HG03196 (cell line): ENCODE data around the gene RABL3.
"Not testable (repeated sequence)": the region's sequence is repeated elsewhere in the genome, so short reads cannot be mapped to it uniquely, and the experiment has no call there.

Experiments used
- ATAC-seq: cut with Tn5 transposase; IDR thresholded peaks from one replicate; pipeline ENCODE4 v1.9.1; 2021; ENCODE audit not compliant: unreplicated experiment

The RABL3 gene

GRCh38 chr3:120745466-120745865 is 3.1 kb upstream of the RABL3 start:
- ATAC-seq, result no peak

GRCh38 chr3:120743556-120744195 is 1.4 kb upstream of the RABL3 start:
- ATAC-seq, result no peak

DNA sequence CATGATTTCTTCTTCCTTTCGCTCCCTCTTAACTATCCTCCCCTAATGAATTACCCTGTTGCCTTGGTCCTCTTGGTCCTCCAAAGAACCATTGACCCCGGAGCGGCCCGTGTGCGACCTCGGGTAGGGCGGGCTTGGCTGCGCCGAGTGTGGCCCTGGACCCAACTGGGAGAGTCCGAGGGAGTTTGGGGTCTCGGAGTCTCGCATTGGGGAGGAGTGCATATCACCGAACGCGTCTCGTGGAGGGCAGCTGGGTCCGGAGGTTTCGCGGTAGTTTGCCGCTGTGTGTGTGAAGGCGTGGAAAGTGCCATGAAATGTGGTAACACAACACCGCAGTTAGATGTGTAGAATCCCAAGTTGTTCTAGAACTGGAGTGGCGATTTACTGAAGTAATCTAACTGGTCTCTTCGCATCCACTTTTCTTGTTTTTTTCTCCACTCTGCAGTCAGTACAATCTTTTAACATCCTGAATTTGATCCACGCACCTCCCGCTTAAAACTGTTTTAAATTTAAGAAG is 591 bp upstream of the RABL3 start:
- peak; percentile 19 for ATAC-seq

- no peak for ATAC-seq
Measured at GRCh38 chr3:120741837-120742197, 499 bp downstream of the RABL3 start.

- no peak for ATAC-seq
Measured at GRCh38 chr3:120741320-120741719, 996 bp downstream of the RABL3 start.

DNA sequence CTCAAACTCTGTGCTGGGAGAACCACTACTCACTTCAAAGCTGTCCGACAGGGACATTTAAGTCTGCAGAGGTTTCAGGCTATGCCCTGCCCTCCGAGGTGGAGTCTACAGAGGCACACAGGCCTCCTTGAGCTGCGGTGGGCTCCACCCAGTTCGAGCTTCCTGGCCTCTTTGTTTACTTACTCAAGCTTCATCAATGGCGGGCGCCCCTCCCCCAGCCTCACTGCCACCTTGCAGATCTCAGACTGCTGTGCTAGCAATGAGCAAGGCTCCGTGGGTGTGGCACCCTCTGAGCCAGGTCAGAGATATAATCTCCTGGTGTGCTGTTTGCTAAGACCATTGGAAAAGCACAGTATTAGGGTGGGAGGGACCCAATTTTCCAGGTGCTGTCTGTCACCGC is 4.3 kb downstream of the RABL3 start:
- not testable (repeated sequence) for ATAC-seq

DNA sequence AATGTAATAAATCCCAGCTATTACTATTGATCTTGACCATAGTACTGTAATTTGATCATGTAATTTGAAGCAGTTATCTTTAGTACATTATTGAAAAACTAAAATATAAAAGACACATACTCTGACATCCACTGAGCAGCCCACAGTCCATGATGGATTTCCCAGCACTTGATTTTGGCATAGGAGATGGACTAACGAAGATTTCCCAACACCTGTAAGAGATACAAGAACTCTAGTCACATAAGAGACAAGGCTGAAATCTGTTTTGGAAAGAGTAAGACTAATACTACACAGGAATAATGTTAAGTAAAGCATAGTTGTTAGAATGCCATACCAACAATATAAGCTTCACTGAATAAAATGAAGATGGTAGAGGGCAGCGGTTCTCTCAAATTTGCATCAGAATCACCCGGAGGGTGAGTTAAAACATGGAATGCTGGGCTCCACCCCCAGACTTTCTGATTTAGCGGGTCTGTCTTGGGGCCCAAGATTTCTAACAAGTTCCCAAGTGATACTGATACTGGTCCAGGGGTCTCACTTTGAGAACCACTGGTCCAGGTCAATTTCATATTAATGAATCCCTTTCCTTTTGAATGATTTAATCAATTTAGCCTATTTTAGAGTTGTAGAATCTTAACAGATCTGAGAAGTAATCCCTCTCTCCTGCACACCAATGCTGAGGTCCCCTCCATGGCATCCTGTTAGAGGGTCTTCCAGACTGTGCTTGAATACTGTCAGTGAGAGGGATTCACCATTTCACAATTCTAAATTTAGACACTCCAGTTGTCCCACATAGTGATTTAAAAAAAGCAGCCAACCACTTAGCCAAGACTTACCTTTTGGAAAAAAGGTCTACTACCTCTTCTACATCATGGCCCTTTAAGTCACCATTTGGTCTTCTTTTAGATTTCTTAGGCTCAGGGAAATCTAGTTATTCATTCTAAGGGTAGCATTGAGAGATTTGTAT is 11.5 kb downstream of the RABL3 start:
- ATAC-seq, result no peak

DNA sequence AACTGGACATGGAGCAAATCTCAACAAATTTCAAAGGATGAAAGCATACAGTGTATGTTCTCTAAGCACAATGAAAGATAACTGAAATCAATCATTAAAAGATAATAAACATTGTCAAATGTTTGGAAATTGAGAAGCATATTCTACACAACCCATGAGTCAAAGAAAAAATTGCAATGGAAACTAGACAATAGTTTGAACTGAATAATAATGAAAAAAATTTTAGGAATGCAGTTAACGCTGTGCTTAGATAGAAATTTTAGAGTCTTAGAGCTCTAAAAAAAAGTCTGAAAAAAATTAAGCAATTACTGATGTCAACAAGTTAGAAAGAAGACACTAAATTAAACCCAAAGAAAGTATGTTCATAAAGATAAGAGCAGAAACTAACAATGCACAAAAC is 15.5 kb downstream of the RABL3 start:
- ATAC-seq, result no peak

DNA sequence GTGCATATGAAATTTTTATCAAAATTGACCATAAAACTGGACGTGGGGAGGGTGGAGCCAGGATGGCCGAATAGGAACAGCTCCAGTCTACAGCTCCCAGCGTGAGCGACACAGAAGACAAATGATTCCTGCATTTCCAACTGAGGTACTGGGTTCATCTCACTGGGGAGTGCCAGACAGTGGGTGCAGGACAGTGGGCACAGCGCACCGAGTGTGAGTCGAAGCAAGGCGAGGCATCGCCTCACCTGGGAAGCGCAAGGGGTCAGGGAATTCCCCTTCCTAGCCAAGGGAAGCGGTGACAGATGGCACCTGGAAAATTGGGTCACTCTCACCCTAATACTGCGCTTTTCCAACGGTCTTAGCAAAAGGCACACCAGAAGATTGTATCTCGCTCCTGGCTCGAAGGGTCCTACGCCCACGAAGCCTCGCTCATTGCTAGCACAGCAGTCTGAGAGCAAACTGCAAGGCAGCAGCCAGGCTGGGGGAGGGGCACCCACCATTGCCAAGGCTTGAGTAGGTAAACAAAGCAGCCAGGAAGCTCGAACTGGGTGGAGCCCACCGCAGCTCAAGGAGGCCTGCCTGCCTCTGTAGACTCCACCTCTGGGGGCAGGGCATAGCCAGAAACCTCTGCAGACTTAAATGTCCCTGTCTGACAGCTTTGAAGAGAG is 23.0 kb downstream of the RABL3 start:
- ATAC-seq, result not testable (repeated sequence)

- no peak for ATAC-seq
Measured at GRCh38 chr3:120713262-120713661, 29.1 kb downstream of the RABL3 start.

- no peak for ATAC-seq
Measured at GRCh38 chr3:120710369-120710768, 31.9 kb downstream of the RABL3 start.

- ATAC-seq, result no peak
Measured at GRCh38 chr3:120708408-120708807, 33.9 kb downstream of the RABL3 start.

- ATAC-seq, result no peak
Measured at GRCh38 chr3:120706950-120707349, 35.4 kb downstream of the RABL3 start.

DNA sequence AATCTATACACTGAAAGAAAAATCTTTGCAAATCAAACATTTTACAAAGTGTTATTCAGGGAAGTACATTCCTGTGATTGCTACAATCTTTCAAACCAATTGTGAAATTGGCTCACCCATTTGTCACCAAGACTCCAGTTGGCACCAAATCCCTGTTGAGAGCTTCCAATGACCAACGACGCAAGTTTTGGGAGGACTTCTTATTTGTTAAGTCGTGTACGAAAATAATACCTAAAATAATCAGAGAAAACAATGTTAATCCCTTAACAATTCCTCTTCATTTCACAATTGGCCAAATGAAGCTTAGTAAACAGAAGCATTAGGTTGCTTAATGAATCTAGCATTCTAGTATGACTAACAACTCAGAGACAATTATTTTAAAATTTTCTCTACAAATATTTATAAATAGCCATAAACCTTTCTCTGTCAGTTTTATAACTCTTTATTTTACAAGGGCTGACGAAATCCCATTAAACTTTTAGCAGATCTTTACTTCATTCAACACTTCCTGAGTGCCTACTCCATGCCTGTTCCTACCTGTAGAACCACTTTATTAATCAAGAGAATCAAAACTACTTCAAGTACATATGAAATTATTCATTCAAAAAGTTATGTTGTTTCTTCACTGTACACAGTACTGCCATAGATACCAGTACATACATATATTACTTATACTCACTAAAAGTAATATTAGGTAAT is 36.3 kb downstream of the RABL3 start:
- no peak for ATAC-seq

GRCh38 chr3:120699333-120699732 is 43.0 kb downstream of the RABL3 start:
- ATAC-seq, result no peak

GRCh38 chr3:120693439-120694171 is 48.7 kb downstream of the RABL3 start:
- no peak for ATAC-seq

DNA sequence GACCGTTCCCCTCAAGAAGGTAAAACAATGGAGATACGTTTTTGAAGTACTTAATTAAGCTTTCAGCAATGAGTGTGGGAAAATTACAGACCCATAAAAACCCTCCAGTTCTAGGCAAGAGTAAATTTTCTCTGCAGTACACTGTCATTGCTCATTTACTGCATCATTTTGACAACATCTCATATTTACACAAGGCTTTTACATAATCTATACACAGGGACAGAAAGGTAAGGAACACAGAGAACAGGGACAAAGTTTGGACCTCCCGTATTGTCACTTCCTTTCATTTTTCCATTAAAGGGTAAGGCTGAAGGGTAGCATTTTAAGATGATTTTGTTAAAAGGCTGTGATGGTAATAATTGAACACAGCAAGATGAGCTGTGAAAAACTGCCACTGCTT is 52.9 kb downstream of the RABL3 start:
- no peak for ATAC-seq

DNA sequence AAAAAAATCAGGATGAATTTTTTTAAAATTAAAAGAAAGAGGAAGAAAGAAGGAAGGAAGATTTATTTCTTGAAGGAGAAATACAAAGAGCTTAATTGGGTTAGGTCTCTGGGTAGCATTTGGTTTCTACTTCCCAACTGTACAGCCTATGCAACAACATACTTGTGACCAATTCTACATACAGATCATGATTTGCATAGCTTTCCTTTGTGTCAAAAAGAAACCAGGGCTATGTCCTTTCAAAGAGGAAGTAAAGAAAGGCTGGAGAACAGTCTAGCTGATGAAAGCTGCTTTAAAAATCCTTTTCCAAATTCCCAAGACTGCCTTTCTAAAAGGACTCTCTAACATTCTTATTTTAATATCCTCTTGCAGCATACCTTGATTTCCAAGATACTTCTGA is 54.2 kb downstream of the RABL3 start:
- ATAC-seq, result peak; percentile 96

- no peak for ATAC-seq
Measured at GRCh38 chr3:120685411-120685810, 56.9 kb downstream of the RABL3 start.

DNA sequence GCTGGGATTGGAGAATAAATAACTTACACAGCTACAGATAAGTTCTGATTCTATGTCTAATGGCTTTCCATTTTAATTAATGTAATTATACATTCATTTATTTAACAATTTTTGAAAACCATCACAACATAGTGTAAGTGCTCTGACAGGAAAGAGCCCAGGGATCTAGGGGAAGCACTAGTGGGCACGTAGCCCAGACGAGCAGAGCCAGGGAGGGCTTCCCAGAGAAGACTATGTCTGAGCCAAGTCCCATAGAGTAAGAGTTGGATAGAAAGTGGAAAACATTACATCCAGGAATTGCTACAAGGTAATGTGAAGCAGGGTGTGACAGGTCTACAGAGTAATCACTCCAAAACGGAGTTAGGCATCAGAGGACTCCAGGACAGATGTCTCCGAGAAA is 57.4 kb downstream of the RABL3 start:
- ATAC-seq, result no peak
